ENCODE measurements around the gene FBXO21.
"Not testable (repeated sequence)": the region's sequence is repeated elsewhere in the genome, so short reads cannot be mapped to it uniquely, and the experiment has no call there.

FBXO21 gene

GRCh38 chr12:117101953-117102799, 88.1 kb downstream of the FBXO21 start:
- DNase-seq (ENCODE audit: low spot score): no peak

DNA sequence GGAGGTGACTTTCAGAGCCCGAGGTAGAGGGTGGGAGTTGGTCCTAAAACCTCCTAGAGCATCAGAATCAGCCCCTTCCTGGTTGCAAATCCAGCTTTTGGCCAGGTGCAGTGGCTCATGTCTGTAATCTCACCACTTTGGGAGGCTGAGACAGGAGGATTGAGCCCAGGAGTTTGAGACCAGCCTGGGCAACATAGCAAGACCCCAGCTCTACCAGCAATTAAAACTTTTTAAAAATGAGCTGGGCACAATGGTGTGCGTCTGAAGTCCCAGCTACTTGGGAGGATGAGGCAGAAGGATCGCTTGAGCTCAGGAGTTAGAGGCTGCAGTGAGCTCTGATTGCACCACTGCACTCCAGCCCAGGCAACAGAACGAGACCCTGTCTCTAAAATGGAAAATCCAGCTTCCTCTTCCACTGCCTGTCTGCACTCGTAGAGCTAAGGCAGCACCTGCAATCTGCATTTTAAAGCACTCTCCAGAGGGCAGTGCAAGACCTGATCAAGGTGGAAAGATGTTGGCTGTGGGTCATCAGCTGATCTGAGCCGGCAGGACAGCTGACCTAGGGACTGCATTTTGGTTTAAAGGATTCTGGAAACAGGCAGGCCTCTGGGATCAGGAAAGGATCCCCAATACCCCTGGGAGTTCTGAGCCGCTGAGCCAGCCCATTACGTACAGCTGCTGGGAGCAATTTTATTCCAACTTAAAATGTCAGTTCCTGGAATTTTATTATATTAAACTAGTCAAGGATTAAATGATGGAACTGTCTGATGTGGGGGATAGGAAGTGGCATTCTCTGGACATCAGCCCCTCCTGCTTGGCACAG, 89.2 kb downstream of the FBXO21 start:
- no peak for DNase-seq (ENCODE audit: low spot score)

DNA sequence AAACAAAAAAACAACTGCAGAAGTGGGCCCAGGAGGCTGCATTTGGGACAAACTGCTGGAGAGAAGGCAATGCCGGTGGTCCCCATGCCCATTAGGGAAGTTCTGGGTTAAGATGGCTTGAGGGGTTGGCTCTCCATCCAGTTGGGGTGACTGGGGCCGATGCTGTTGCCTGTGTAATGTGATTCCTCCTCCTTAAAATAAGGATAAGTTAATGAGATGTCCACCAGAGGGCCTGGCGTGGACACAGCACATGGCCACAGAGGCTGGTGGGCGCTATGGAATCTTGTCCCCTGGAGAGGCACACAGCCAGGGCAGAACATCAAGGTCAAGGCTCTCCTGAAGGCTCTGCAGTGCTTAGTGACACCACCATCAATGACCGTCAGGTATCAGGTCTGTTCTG, 90.0 kb downstream of the FBXO21 start:
- peak; percentile 52 for DNase-seq (ENCODE audit: low spot score)

GRCh38 chr12:117098361-117099217, 91.7 kb downstream of the FBXO21 start:
- peak; percentile 28 for DNase-seq (ENCODE audit: low spot score)

DNA sequence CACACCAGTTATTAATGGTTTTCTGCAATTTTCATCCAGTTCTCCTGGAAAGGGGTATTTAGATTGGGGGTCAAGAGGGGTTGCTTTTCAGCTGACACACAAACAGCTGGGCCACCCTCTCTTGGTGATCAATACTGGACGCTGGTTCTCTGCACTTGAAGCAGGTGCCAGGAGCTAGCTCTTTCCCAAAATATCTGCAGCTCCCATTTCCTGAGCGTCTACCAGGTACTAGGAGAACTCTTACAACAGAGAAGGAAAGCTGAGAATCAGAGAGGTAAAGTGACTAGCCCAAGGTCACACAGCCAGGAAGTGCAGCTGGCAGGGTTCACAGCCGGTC, 92.3 kb downstream of the FBXO21 start:
- DNase-seq (ENCODE audit: low spot score): no peak

DNA sequence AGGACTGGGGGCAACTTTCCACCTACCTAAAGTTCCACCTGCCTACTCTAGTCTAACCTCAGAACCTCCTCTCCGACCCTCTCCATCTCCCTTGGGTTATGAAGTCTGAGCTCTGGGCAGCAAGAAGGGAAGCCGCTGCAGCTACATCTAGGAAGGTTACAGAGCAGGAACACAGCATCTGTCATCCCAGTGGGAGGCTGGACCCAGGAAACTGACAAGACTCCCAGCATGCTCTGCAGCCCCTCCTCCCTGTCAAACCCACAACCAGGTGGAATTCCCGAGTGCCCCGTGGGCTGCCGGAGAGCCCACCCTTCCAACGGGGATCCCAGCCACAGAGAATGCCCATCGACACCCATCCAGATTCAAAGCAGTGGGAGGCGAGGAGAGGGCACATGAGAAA, 93.1 kb downstream of the FBXO21 start:
- DNase-seq (ENCODE audit: low spot score): no peak

- no peak for DNase-seq (ENCODE audit: low spot score)
Measured at GRCh38 chr12:117096501-117097042, 93.7 kb downstream of the FBXO21 start.

GRCh38 chr12:117095191-117095590, 95.1 kb downstream of the FBXO21 start:
- not testable (repeated sequence) for DNase-seq (ENCODE audit: low spot score)

DNA sequence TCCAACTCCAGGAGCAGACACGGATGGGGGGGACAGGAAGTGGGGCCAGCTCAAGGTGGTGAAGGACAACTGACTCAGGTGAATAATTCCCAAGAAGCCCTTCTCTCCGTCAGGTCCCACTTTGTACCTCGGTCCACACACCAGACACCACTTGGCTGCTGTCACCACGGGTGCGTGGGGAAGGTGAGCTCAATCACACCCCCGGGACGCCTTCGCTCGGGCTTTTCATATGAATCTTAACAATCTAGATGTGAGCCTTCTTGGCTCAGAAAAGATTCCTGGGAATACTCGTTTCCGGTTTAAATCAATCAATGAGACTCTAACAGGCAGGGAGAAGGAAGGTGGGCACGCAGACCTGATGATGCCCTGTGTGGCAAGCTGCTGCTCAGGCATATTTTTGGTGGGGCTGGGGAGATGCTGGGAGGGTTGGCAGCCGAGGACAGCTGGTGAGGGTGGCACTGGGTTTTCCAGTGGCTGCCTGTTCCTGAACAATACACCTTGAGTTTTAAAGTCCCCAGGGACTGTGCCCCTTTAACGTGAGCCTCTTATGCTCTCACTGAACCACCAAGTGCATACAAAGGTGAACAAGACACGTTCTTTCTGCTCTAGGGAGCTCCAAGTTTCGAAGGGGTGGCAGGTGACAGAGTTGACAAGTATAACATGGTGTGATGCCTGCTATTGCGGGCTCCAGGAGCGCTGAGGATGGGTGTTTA, 96.2 kb downstream of the FBXO21 start:
- DNase-seq (ENCODE audit: low spot score): no peak

- DNase-seq (ENCODE audit: low spot score): no peak
Measured at GRCh38 chr12:117093431-117093830, 96.8 kb downstream of the FBXO21 start.

DNA sequence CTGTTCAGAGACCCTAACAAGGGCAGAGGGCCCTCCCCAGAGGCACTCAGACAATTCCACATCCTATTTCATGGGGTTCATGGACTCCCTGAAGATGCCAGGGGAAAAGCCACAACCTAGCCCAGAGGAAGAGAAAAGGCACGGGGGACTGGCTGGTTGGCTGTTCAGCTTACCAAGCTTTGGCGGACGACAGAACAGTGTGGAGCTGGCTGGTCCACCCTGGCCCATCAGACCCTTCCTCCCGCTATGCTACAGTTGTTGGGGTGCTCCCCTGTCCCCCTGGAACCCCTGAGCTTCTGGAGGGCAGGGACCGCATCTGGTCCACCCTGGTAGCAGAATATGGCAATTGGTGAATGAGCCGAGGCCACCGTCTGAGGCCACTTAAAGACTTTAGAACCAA, 97.4 kb downstream of the FBXO21 start:
- no peak for DNase-seq (ENCODE audit: low spot score)

GRCh38 chr12:117092511-117092780, 97.8 kb downstream of the FBXO21 start:
- DNase-seq (ENCODE audit: low spot score): no peak

Data from HuH-7 (cell line).